Stomach (tissue), 9 donors: Measurements from ENCODE around the gene PLD2. TPM values are rescaled to one million over a fixed set of nuclear protein-coding genes. Genes with fewer than 3 reads are reported as not detected.

Source experiments
- DNase-seq, 2 donors: peaks; one replicate each; pipeline versions ENCODE4 v3.0.0 to v3.0.0-alpha.2; 2013 to 2019
- H3K27ac ChIP-seq, 5 donors: fragments of 200-600 bp in 4 of 5; sonication (generic) in 4 of 5; one replicate each; pipeline ENCODE4 v1.5.1; 2013 to 2019; ENCODE audit warnings: mild to moderate bottlenecking in 1 of 5, moderate library complexity in 1 of 5
- H3K27me3 ChIP-seq, 3 donors: fragments of 200-600 bp; sonication (generic); one replicate each; pipeline ENCODE4 v1.5.1; 2017 to 2019; ENCODE audit warnings: mixed run types in 1 of 3
- H3K36me3 ChIP-seq, 4 donors: fragments of 200-600 bp; sonication (generic); 1 replicate in 3 of 4; 2 replicates in 1 of 4; pipeline ENCODE4 v1.5.1; 2016 to 2019
- H3K4me1 ChIP-seq, 4 donors: fragments of 200-600 bp; sonication (generic); one replicate each; pipeline ENCODE4 v1.5.1; 2016 to 2019
- H3K4me3 ChIP-seq, 4 donors: fragments of 200-600 bp; sonication (generic) in 3 of 4; one replicate each; pipeline ENCODE4 v1.5.1; 2016 to 2019; ENCODE audit warnings: mild to moderate bottlenecking in 1 of 4
- H3K9me3 ChIP-seq, 4 donors: fragments of 200-600 bp; sonication (generic); one replicate each; pipeline ENCODE4 v1.5.1; 2016 to 2019
- CTCF ChIP-seq, 7 experiments: fragments of 450-650 bp in 4 of 7; fragments of 200-600 bp in 3 of 7; sonication (generic) in 3 of 7; IDR thresholded peaks; one replicate each; pipeline ENCODE4 v1.5.1; 2016 to 2019; ENCODE audit warnings: antibody characterized with exemption in 7 of 7, control low read depth in 2 of 7, mild to moderate bottlenecking in 1 of 7
- EP300 ChIP-seq: sonication (generic); formaldehyde crosslinking; IDR thresholded peaks from one replicate; pipeline ENCODE4 v1.6.1; 2017; ENCODE audit warnings: antibody characterized with exemption
- POLR2A ChIP-seq, 4 donors: fragments of 450-650 bp; IDR thresholded peaks; one replicate each; pipeline ENCODE4 v1.6.1; 2016; ENCODE audit warnings: antibody characterized with exemption in 4 of 4, control low read depth in 2 of 4, mild to moderate bottlenecking in 1 of 4, moderate library complexity in 1 of 4
- POLR2AphosphoS5 ChIP-seq, 3 donors: sonication (generic); formaldehyde crosslinking; IDR thresholded peaks; one replicate each; pipeline ENCODE4 v1.6.1; 2016; ENCODE audit warnings: antibody characterized with exemption in 3 of 3
- WGBS, 5 donors: extraction: QIAGEN DNeasy Blood & Tissue Kit in 3 of 5; methylation state at CpG; one replicate each; pipeline versions ENCODE4 v1.1.5 to v1.1.7; 2013 to 2018; 5-methylcytosine and 5-hydroxymethylcytosine counted together
- intact Hi-C: fragments of 100-400 bp; cut with DNase I; formaldehyde crosslinking; loops from one replicate; pipeline ENCODE4 v1.15.1; 2023; ENCODE audit warnings: low total_unique reads
- polyA plus RNA-seq, 3 donors: library from polyadenylated mRNA; stranded (reverse); fragments of 200-250 nt; gene quantifications; one replicate each; pipeline ENCODE4 v1.2.3, GENCODE V29; 2013
- total RNA-seq, 5 donors: library from RNA; depleted of rRNA; stranded (reverse); fragments of >200 nt; gene quantifications; one replicate each; pipeline versions ENCODE4 v1.1.0 to v1.2.3, GENCODE V29; 2014 to 2016
- donor health status: healthy with polysubstance abuse.
- donor health status: Bipolar disorder and iron deficiency.
- donor health status: healthy.

PLD2 gene
- total and polyA plus RNA-seq, 8 donors: 10.3 to 123 (median 22.7) TPM

DNA sequence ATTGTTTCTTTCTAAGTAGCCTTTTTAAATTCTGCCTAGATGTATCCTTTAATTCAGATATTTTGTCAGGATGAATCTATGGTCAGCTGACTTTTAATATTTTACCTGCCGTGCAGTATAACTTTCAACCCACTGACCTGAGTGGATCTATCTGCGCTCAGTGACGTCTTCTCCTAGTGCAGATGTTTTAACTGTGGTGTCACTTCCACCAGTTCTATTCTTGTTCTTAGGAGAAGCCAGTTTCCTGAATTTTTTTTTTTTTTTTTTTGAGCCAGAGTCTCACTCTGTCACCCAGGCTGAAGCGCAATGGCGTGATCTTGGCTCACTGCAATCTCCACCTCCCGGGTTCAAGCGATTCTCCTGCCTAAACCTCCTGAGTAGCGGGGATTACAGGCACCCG, 40.2 kb upstream of the PLD2 start:
- no peak for DNase-seq
- Histone ChIP-seq H3K4me1 (peaks cover 0 to 9% (median 4%) of the 10 kb centered on the region in 4 donors), H3K27ac (peak overlapping the region in 2 of 5 donors; percentile 50 to 65), H3K4me3 (no peak overlapping the region), H3K9me3 (no peaks in the 10 kb centered on the region), H3K36me3 (no peaks in the 10 kb centered on the region), H3K27me3 (peaks cover 0 to 5% (median 0%) of the 10 kb centered on the region in 3 donors)
- TF ChIP-seq POLR2AphosphoS5 (IDR thresholded peaks at IDR 0.05): no peak
- TF ChIP-seq POLR2A (IDR thresholded peaks at IDR 0.05): no peak
- TF ChIP-seq CTCF (IDR thresholded peaks at IDR 0.05): no peak
- TF ChIP-seq EP300: no peak
- WGBS, 5 donors: 83 to 88% (median 86%) methylated on average over 9 of the region's 9 CpGs
- intact Hi-C loops: no loop called here

DNA sequence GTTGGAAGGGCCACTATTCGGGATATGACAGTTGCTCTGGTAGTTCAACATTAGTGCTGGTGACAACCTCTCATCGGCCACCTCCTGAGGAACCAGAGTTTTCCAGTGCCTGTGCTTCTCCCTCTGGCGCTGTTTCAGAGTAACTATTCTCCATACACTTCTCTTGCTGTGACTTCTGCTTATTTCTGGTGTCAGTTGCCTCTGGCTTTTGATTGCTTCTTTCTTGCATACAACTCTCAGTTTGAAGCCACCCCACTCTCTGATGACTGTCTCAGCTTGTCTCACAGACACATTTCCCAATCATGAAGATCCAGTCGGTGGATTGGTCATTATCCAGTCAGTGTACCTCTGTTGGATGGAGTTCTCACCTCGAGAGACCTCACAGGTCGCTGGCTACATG, 38.7 kb upstream of the PLD2 start:
- Histone ChIP-seq H3K4me3 (no peak overlapping the region), H3K27me3 (peaks cover 0 to 18% (median 0%) of the 10 kb centered on the region in 3 donors), H3K27ac (no peak overlapping the region), H3K4me1 (peaks cover 0 to 18% (median 11%) of the 10 kb centered on the region in 4 donors), H3K36me3 (no peaks in the 10 kb centered on the region), H3K9me3 (no peaks in the 10 kb centered on the region)
- intact Hi-C loops: no loop called here
- 78 to 87% (median 83%) methylated on average over 6 of the region's 6 CpGs for WGBS, 5 donors
- no peak for TF ChIP-seq CTCF (IDR thresholded peaks at IDR 0.05)
- TF ChIP-seq EP300: no peak
- TF ChIP-seq POLR2A (IDR thresholded peaks at IDR 0.05): no peak
- no peak for TF ChIP-seq POLR2AphosphoS5 (IDR thresholded peaks at IDR 0.05)
- DNase-seq: no peak

- Histone ChIP-seq H3K36me3 (no peaks in the 10 kb centered on the region), H3K27me3 (peaks cover 0 to 26% (median 0%) of the 10 kb centered on the region in 3 donors), H3K9me3 (no peaks in the 10 kb centered on the region), H3K4me3 (no peak overlapping the region), H3K4me1 (peaks cover 0 to 18% (median 11%) of the 10 kb centered on the region in 4 donors), H3K27ac (no peak overlapping the region)
- no peak for TF ChIP-seq EP300
- TF ChIP-seq CTCF (IDR thresholded peaks at IDR 0.05): no peak
- TF ChIP-seq POLR2A (IDR thresholded peaks at IDR 0.05): no peak
- no peak for TF ChIP-seq POLR2AphosphoS5 (IDR thresholded peaks at IDR 0.05)
- DNase-seq: no peak
- intact Hi-C loops: no loop called here
- 88 to 100% (median 97%) methylated on average over 2 of the region's 2 CpGs for WGBS, 5 donors
Observed at GRCh38 chr17:4769628-4770027, 37.3 kb upstream of the PLD2 start.

DNA sequence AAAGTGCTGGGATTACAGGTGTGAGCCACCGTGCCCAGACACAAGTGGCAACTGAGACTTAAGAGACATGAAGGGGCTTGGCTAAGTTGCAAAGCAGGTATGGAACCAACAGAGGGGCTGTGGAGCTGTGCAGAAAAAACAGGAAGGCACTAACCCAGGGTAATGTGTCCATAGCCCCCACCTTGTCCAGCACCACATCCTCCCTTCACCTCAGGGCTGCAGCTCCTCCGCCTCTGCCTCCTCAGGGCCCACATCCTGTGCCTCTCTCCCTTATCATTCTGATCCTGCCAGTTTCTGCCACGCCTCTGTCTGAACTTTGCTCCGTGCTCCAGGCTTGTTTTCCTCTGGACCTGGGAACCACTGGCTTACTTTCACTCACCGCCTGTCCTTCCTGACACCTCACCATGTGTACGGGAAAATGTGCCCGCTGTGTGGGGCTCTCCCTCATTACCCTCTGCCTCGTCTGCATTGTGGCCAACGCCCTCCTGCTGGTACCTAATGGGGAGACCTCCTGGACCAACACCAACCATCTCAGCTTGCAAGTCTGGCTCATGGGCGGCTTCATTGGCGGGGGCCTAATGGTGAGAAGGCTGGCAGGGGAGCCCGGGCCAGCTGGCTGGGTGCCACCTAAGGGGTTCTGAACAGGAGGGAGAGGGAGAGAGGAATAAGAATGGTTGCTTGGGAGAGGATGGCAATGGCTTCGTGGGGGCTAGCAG, 35.3 kb upstream of the PLD2 start, which contains the start of gene TM4SF5:
TM4SF5 (plus strand) TSS at position 368 of the 716 bp plus-strand sequence; CDS start at position 405, 37 bp downstream.
- Histone ChIP-seq H3K27ac (peak within 1 kb of the TSS; percentile 59 to 72 (median 63)), H3K36me3 (no peaks in the 10 kb centered on the region), H3K4me3 (no peak within 1 kb of the TSS), H3K9me3 (no peaks in the 10 kb centered on the region), H3K27me3 (peaks cover 0 to 32% (median 0%) of the 10 kb centered on the region in 3 donors), H3K4me1 (peaks cover 0 to 18% (median 11%) of the 10 kb centered on the region in 4 donors)
- peak; percentile 76 to 86 for DNase-seq
- intact Hi-C loops: no loop called here
- TF ChIP-seq EP300: no peak
- TF ChIP-seq POLR2AphosphoS5 (IDR thresholded peaks at IDR 0.05): peak in 2 of 3 donors; percentile 22 to 59
- 25 to 45% (median 34%) methylated on average over 12 to 13 of the region's 13 CpGs for WGBS, 5 donors

DNA sequence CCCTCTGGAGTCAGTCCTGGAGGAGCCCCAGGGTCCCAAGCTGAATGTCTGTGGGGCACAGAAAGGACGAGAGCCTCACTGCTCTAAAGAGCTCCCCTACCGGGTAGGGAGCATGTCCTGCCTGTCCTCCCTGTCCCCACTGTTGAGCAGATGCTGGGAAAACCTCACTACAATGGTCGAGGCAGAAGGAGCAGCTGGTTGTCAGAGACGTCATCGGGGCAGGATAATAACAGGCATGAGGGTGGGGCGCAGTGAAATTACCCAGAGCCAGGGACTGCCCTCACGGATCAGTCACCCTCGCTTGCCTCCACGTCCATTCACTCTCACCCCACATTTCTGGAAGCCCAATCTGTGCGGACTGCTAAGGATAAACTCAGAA, 34.7 kb upstream of the PLD2 start:
- H3K4me3 ChIP-seq: no peak overlapping the region
- TF ChIP-seq CTCF (IDR thresholded peaks at IDR 0.05): no peak
- no peak for TF ChIP-seq POLR2A (IDR thresholded peaks at IDR 0.05)
- no peak for TF ChIP-seq EP300
- TF ChIP-seq POLR2AphosphoS5 (IDR thresholded peaks at IDR 0.05): no peak
- intact Hi-C loops: no loop called here
- no peaks in the 10 kb centered on the region for H3K9me3 ChIP-seq
- WGBS, 5 donors: 51 to 70% (median 54%) methylated on average over 10 of the region's 10 CpGs
- H3K27ac ChIP-seq: peak overlapping the region; percentile 59 to 72 (median 63)
- DNase-seq: peak in 1 of 2 donors; percentile 40
- H3K27me3 ChIP-seq: peaks cover 0 to 32% (median 0%) of the 10 kb centered on the region in 3 donors
- no peaks in the 10 kb centered on the region for H3K36me3 ChIP-seq
- H3K4me1 ChIP-seq: peaks cover 0 to 18% (median 11%) of the 10 kb centered on the region in 4 donors
